OCI-LY1 (cell line): Measurements from ENCODE around the gene HGFAC.

Experiments used
- CTCF ChIP-seq: fragments of 200-600 bp; sonication (generic), shearing (Covaris generic); IDR thresholded peaks from 2 replicates; pipeline ENCODE4 v1.5.1; 2017; ENCODE audit warnings: mild to moderate bottlenecking, antibody characterized with exemption, low read length, moderate library complexity, mixed read lengths
- EZH2 ChIP-seq: fragments of 200-600 bp; sonication (generic), shearing (Covaris generic); IDR thresholded peaks from 2 replicates; pipeline ENCODE4 v1.8.0; 2017; ENCODE audit warnings: borderline replicate concordance, mixed run types, mild to moderate bottlenecking, antibody characterized with exemption, low read length, moderate library complexity, mixed read lengths

DNA sequence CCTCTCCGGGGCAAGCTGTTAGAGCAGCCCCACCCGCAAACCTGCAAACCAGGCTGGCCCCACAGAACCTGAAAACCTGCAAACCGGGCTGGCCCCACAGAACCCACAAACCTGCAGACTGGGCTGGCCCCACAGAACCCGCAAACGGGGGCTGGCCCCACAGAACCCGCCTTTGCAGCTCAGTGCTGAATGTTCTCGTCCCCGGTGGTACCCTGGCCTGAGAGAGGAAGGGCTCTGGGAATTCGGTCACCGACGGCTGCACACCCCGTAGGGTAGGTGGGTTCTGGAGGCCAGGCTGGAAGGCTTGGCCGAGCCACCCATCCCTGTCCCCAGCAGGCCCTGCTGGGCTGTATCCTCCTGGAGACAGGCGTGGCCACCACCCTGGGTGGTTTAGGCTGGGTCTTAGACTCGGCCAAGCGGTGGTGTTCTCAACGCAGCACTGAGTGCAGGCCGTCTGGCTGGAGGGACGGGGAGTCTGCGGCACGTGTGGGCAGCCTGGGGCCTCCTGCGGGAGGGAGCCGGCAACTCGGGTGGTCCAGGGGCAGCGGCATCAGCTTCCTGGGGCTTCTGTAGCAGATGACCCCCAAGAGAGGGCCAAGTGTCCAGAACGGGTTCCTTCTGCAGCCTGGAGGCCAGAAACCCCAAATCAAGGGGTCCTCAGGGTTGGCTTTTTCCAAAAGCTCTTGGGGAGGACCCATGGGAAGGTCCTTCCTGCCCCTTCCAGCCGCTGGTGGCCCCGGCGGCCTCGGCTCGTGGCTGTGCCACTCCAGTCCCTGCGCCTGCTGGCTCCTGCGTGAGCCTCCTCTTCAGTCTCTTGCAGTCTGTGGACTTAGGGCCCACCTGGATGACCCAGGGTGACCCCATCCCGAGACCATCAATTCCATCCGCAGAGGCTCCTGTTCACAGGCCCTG lies 36.9 kb downstream of the HGFAC start:
- TF ChIP-seq CTCF, result no peak
- no peak for TF ChIP-seq EZH2
